Measurements from ENCODE around the gene PAEP. TPM values are rescaled to one million over a fixed set of nuclear protein-coding genes. Genes with fewer than 3 reads are reported as not detected.

Gene PAEP
- total RNA-seq: not detected in 2 replicates

DNA sequence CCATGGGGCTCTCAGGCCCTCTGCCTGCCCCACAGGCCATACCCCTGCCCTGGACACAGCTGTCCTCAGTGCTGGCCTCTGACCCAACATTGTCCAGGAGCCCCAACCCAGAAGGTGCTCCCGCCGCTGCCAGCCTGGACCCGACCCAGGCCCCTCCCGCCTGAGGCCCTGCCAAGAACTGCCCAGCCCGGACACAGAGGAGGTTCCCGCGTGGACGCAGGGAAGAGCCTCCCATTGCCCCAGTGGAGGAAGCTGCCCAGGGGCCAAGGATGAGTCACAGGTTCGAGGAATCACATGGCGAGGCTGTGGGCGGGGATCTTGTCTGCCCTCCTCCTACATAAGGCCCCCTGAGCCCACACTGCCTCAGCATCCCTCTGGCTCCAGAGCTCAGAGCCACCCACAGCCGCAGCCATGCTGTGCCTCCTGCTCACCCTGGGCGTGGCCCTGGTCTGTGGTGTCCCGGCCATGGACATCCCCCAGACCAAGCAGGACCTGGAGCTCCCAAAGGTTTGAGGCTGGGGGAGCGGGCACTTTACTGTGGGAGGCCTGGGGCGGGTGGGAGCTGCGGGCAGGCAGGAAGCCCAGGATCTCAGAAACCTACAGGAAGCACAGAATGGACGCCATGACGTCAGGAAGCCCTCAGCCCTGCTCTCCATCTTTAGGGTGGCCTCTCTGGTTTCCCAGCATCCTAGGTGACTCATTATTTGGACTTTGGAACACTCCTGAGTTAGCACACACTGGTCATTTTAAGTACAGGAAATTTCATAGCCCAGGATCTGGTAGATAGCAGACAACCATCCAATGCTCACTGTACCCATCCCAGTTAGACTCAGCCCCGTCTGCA is at the start of gene PAEP:
Gene PAEP (plus strand): TSS at position 366 of the 844 bp plus-strand sequence.

DNA sequence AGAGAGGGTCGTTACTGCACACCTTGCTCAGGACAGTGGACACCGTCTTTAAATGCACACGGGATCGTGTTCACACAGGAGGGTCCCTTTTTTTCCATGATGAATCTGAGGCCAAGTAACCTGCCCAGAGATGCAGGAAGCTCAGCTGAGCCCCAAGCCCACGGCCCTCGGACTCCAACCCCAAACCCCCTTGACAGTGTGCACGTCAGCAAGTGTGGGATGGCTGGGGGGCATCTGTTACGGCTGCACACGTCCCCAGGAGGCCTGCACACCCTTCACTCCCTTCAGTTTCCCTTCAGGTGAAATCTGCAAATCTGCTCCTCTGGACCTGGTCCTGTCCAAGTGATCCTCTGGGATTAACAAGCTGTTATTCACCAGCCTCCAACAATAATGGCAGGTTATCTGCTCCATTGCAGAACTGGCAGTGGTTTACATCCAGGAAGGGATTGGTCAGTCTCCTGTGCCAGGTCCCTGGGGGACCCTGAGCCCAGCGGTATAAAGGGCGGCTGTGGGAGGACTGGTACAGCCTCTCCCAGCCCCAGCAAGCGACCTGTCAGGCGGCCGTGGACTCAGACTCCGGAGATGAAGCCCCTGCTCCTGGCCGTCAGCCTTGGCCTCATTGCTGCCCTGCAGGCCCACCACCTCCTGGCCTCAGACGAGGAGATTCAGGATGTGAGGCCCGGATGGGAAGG is 40.5 kb upstream of the PAEP start, which contains the start of gene LCN1:
Gene LCN1 (plus strand): TSS at position 525 of the 692 bp plus-strand sequence. CDS start 58 bp downstream, at position 583.

DNA sequence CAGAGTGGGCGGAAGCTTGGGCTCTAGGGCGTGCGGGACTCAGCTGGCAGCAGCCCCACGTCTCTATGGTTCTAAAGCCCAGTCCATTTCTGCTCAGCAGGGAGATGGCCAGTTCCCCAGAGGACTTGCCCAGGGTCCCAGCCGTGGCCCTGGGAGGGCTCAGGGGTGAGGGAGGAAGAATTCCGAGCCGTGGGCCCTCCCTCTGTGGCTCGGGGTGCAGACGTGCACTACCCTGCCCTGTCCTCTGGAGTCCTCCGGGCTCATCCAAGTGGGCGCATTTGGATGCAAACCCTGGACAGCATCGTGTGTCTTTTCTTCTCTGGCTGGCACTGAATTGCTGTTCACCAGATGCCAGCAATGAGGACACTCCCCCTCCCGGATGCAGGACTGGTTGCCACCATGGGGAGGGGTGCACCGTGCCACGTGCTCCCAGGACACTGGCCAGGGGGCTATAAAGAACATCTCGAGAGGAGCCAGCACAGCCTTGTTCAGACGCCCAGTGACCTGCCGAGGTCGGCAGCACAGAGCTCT is 15.8 kb upstream of the PAEP start, which contains the start of gene OBP2A:
Gene OBP2A (plus strand): TSS at position 481 of the 531 bp plus-strand sequence. CDS start 55 bp downstream, outside the sequence.

Other genes with a start within 250 kb of the PAEP start
- 13.6 and 23.6 TPM in 2 replicates for gene PPP1R26, start 82.0 kb upstream of the PAEP start, total RNA-seq
- gene MRPS2, start 61.1 kb upstream of the PAEP start, total RNA-seq: 33.4 and 35.0 TPM in 2 replicates
- not detected in 2 replicates for gene LCN1, start 40.3 kb upstream of the PAEP start, total RNA-seq
- gene OBP2A, start 15.6 kb upstream of the PAEP start, total RNA-seq: not detected in 2 replicates
- not detected in 2 replicates for gene GLT6D1, start 77.8 kb downstream of the PAEP start, total RNA-seq
- not detected in 2 replicates for gene LCN9, start 101.6 kb downstream of the PAEP start, total RNA-seq
- gene SOHLH1, start 137.7 kb downstream of the PAEP start, total RNA-seq: not detected in 2 replicates
- not detected in 2 replicates for gene KCNT1, start 140.4 kb downstream of the PAEP start, total RNA-seq